Thyroid gland (tissue), 4 donors: ENCODE data around the gene HHIPL1. TPM values are rescaled to one million over a fixed set of nuclear protein-coding genes. Genes with fewer than 3 reads are reported as not detected.

Experiments used
- DNase-seq, 2 donors: peaks; one replicate each; pipeline ENCODE4 v3.0.0-alpha.2; 2019
- H3K27ac ChIP-seq, 3 donors: fragments of 200-600 bp; sonication (generic); 1 replicate in 2 of 3; 2 replicates in 1 of 3; pipeline ENCODE4 v1.5.1; 2016 to 2019; ENCODE audit warnings: mild to moderate bottlenecking in 1 of 3, moderate library complexity in 1 of 3
- H3K27me3 ChIP-seq: fragments of 200-600 bp; sonication (generic); one replicate; pipeline ENCODE4 v1.5.1; 2019
- H3K36me3 ChIP-seq, 2 donors: fragments of 200-600 bp; sonication (generic); one replicate each; pipeline ENCODE4 v1.5.1; 2016 to 2019
- H3K4me1 ChIP-seq, 2 donors: fragments of 200-600 bp; sonication (generic); one replicate each; pipeline ENCODE4 v1.5.1; 2017 to 2019
- H3K4me3 ChIP-seq, 3 donors: fragments of 200-600 bp; sonication (generic); replicated peaks in 1 of 3; 1 replicate in 2 of 3; 2 replicates in 1 of 3; pipeline ENCODE4 v1.5.1; 2016; ENCODE audit warnings: mild to moderate bottlenecking in 1 of 3
- H3K9me3 ChIP-seq: fragments of 200-600 bp; sonication (generic); one replicate; pipeline ENCODE4 v1.5.1; 2017
- CTCF ChIP-seq, 6 experiments: fragments of 200-600 bp in 3 of 6; fragments of 450-650 bp in 3 of 6; sonication (generic) in 3 of 6; IDR thresholded peaks; one replicate each; pipeline ENCODE4 v1.5.1; 2016 to 2019; ENCODE audit warnings: antibody characterized with exemption in 6 of 6, mild to moderate bottlenecking in 2 of 6, inconsistent platforms in 1 of 6, moderate library complexity in 1 of 6
- POLR2A ChIP-seq, 2 donors: fragments of 450-650 bp; IDR thresholded peaks; one replicate each; pipeline ENCODE4 v1.6.1; 2017; ENCODE audit warnings: antibody characterized with exemption in 2 of 2, mild to moderate bottlenecking in 2 of 2, moderate library complexity in 1 of 2
- WGBS, 2 donors: methylation state at CpG; one replicate each; pipeline ENCODE4 v1.1.5; 2017; 5-methylcytosine and 5-hydroxymethylcytosine counted together
- intact Hi-C: fragments of 100-400 bp; cut with DNase I; formaldehyde crosslinking; loops from one replicate; pipeline ENCODE4 v1.15.1; 2023
- total RNA-seq, 4 donors: library from RNA; depleted of rRNA; stranded (reverse); fragments of >200 nt; gene quantifications; one replicate each; pipeline ENCODE4 v1.2.3, GENCODE V29; 2016

HHIPL1 gene
- total RNA-seq, 4 donors from 2014 or later, result 0.98 to 2.7 (median 1.1) TPM

DNA sequence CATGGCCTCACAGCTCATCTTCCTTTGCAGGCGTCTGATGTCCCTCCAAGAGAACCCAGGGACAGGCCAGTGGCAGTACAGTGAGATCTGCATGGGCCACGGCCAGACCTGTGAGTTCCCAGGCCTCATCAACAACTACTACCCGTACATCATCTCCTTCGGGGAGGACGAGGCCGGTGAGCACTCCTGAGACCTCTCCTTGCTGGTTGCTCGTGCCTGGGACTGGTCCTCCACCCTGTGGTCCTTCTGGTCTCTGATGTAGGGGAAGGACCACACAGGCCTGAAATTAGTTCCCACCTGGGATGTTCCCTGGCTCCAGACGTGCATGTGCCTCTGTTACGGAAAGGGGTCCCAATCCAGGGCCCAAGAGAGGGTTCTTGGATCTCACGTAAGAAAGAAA, 17.9 kb downstream of the HHIPL1 start:
- H3K9me3 ChIP-seq, result no peaks in the 10 kb centered on the region
- peaks cover 13% of the 10 kb centered on the region for H3K27me3 ChIP-seq
- no peak overlapping the region for H3K4me3 ChIP-seq
- WGBS, 2 donors, result 87 to 95% methylated on average over 10 of the region's 10 CpGs
- DNase-seq, result no peak
- H3K36me3 ChIP-seq, result no peaks in the 10 kb centered on the region
- TF ChIP-seq CTCF (IDR thresholded peaks at IDR 0.05) (no peak), POLR2A (IDR thresholded peaks at IDR 0.05) (no peak)
- H3K4me1 ChIP-seq, result peaks cover 0 to 10% of the 10 kb centered on the region in 2 donors
- intact Hi-C loops, result no loop called here
- no peak overlapping the region for H3K27ac ChIP-seq

- TF ChIP-seq POLR2A (IDR thresholded peaks at IDR 0.05) (no peak), CTCF (IDR thresholded peaks at IDR 0.05) (no peak)
- Histone ChIP-seq H3K4me1 (peaks cover 0 to 10% of the 10 kb centered on the region in 2 donors), H3K36me3 (no peaks in the 10 kb centered on the region), H3K4me3 (no peak overlapping the region), H3K9me3 (no peaks in the 10 kb centered on the region), H3K27ac (no peak overlapping the region), H3K27me3 (peaks cover 13% of the 10 kb centered on the region)
- 73% methylated on average over 12 of the region's 12 CpGs for WGBS, 2 donors
- intact Hi-C loops, result no loop called here
- DNase-seq, result no peak
These were observed 18.6 kb downstream of the HHIPL1 start for GRCh38 chr14:99663386-99664057.

GRCh38 chr14:99664058-99664936, 19.4 kb downstream of the HHIPL1 start:
- H3K36me3 ChIP-seq, result no peaks in the 10 kb centered on the region

DNA sequence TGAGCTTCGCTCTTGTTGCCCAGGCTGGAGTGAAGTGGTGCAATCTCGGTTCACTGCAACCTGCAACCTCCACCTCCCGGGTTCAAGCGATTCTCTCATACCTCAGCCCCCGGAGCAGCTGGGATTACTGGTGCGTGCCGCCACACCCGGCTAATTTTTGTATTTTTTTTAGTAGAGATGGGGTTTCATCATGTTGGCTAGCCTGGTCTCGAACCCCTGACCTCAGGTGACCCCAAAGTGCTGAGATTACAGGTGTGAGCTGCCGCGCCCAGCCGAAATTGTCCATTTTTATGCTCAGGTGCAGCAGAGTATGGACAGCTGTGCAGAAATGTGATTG, 20.0 kb downstream of the HHIPL1 start:
- H3K4me1 ChIP-seq, result peaks cover 0 to 5% of the 10 kb centered on the region in 2 donors
- H3K36me3 ChIP-seq, result no peaks in the 10 kb centered on the region
- no peak overlapping the region for H3K27ac ChIP-seq
- intact Hi-C loops, result no loop called here
- DNase-seq, result no peak
- WGBS, 2 donors, result 48 to 55% methylated on average over 12 of the region's 12 CpGs
- peaks cover 11% of the 10 kb centered on the region for H3K27me3 ChIP-seq
- no peak overlapping the region for H3K4me3 ChIP-seq
- TF ChIP-seq POLR2A (IDR thresholded peaks at IDR 0.05) (no peak), CTCF (IDR thresholded peaks at IDR 0.05) (no peak)
- no peaks in the 10 kb centered on the region for H3K9me3 ChIP-seq

More at GRCh38 chr14:99664058-99664936, 19.4 kb downstream of the HHIPL1 start:
- Histone ChIP-seq H3K27me3 (peaks cover 13% of the 10 kb centered on the region), H3K4me3 (no peak overlapping the region), H3K27ac (no peak overlapping the region), H3K4me1 (peaks cover 0 to 9% of the 10 kb centered on the region in 2 donors), H3K9me3 (no peaks in the 10 kb centered on the region)
- intact Hi-C loops, result no loop called here
- no peak for TF ChIP-seq POLR2A (IDR thresholded peaks at IDR 0.05)
- no peak for TF ChIP-seq CTCF (IDR thresholded peaks at IDR 0.05)
- 49 to 54% methylated on average over 8 of the region's 8 CpGs for WGBS, 2 donors
- no peak for DNase-seq

DNA sequence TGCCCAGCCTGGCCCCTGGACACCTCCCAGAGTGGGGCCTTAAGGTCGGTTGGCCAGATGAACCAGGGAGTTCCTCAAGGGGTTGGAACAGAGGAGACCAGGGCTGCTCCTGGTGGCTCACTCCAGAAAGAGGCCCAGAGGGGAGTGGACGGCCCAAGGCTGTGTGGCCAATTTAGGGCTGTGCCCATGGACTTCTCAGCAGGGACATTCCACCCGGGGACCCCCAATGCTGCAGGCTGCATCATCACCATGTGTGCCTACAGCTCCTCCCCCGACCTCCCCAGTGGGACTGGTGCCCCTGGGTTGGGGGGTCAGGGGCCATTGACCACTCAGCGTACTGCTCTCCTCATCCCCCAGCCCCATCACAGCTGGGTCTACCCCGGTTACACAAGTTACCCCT, 21.6 kb downstream of the HHIPL1 start:
- H3K27me3 ChIP-seq, result no peaks in the 10 kb centered on the region
- H3K36me3 ChIP-seq, result no peaks in the 10 kb centered on the region
- DNase-seq, result no peak
- no peak overlapping the region for H3K4me3 ChIP-seq
- H3K9me3 ChIP-seq, result no peaks in the 10 kb centered on the region
- H3K4me1 ChIP-seq, result no peaks in the 10 kb centered on the region
- intact Hi-C loops, result no loop called here
- WGBS, 2 donors, result 63 to 65% methylated on average over 6 of the region's 6 CpGs
- no peak for TF ChIP-seq POLR2A (IDR thresholded peaks at IDR 0.05)
- no peak for TF ChIP-seq CTCF (IDR thresholded peaks at IDR 0.05)
- H3K27ac ChIP-seq, result no peak overlapping the region
